Common myeloid progenitor, CD34-positive (primary cell): Measurements from ENCODE around the gene RIT2.

Experiments used
- CTCF ChIA-PET: fragments of 350-600 bp; sonication (Branson Sonifier 250); formaldehyde crosslinking; loops from one replicate; lab custom pipeline; 2021; ENCODE audit warnings: antibody characterized with exemption; lab: Charles Lee
- POLR2A ChIA-PET: fragments of 350-600 bp; sonication (Branson Sonifier 250); formaldehyde crosslinking; loops from one replicate; lab custom pipeline; 2021; ENCODE audit warnings: antibody characterized with exemption; lab: Charles Lee
- DNase-seq, 3 donors: peaks; one replicate each; pipeline versions ENCODE4 v3.0.0 to v3.0.0-alpha.2; 2013
- H3K27ac ChIP-seq, 2 experiments: 1 replicate in 1 of 2; 2 replicates in 1 of 2; pipeline ENCODE4 v1.7.0; 2013; ENCODE audit warnings: inconsistent platforms in 2 of 2, low read length in 2 of 2, mild to moderate bottlenecking in 2 of 2, low read depth in 1 of 2, moderate library complexity in 1 of 2; ENCODE audit not compliant: severe bottlenecking in 2 of 2, insufficient read depth in 1 of 2, poor library complexity in 1 of 2
- H3K27me3 ChIP-seq, 5 experiments: replicated peaks in 2 of 5; 1 replicate in 3 of 5; 2 replicates in 2 of 5; pipeline versions ENCODE4 v1.6.1 to v1.7.0; 2013; ENCODE audit warnings: low read length in 4 of 5, mild to moderate bottlenecking in 2 of 5, moderate library complexity in 2 of 5, inconsistent platforms in 1 of 5; ENCODE audit not compliant: insufficient read depth in 5 of 5, control insufficient read depth in 4 of 5
- H3K36me3 ChIP-seq, 4 experiments: 1 replicate in 2 of 4; 2 replicates in 2 of 4; pipeline versions ENCODE4 v1.6.1 to v1.7.0; 2013; ENCODE audit warnings: low read length in 3 of 4, control low read depth in 1 of 4, mild to moderate bottlenecking in 1 of 4; ENCODE audit not compliant: control insufficient read depth in 4 of 4, insufficient read depth in 4 of 4
- H3K4me1 ChIP-seq, 4 experiments: 1 replicate in 3 of 4; 2 replicates in 1 of 4; pipeline versions ENCODE4 v1.6.1 to v1.7.1; 2013; ENCODE audit warnings: low read length in 3 of 4, mild to moderate bottlenecking in 3 of 4, control low read depth in 1 of 4, inconsistent platforms in 1 of 4, moderate library complexity in 1 of 4; ENCODE audit not compliant: control insufficient read depth in 4 of 4, insufficient read depth in 4 of 4; ENCODE audit errors: control extremely low read depth in 1 of 4
- H3K4me3 ChIP-seq, 7 experiments: 1 replicate in 4 of 7; 2 replicates in 3 of 7; pipeline versions ENCODE4 v1.5.1 to v1.7.0; 2013; ENCODE audit warnings: mild to moderate bottlenecking in 7 of 7, low read length in 6 of 7, moderate library complexity in 6 of 7, inconsistent platforms in 2 of 7, low read depth in 2 of 7, control low read depth in 1 of 7; ENCODE audit not compliant: insufficient read depth in 4 of 7, control insufficient read depth in 1 of 7; ENCODE audit errors: extremely low read depth in 1 of 7
- H3K9me3 ChIP-seq, 5 experiments: 1 replicate in 4 of 5; 2 replicates in 1 of 5; pipeline versions ENCODE4 v1.6.1 to v1.7.1; 2013; ENCODE audit warnings: low read length in 4 of 5, mild to moderate bottlenecking in 2 of 5, inconsistent platforms in 1 of 5, low read depth in 1 of 5, moderate library complexity in 1 of 5; ENCODE audit not compliant: control insufficient read depth in 4 of 5, insufficient read depth in 2 of 5; ENCODE audit errors: control extremely low read depth in 1 of 5
- WGBS: methylation state at CpG from one replicate; pipeline ENCODE4 v1.1.5; 2013; ENCODE audit not compliant: insufficient coverage; 5-methylcytosine and 5-hydroxymethylcytosine counted together

The RIT2 gene

GRCh38 chr18:42771936-42772335 is 343.5 kb downstream of the RIT2 start:
- H3K9me3 ChIP-seq, result no peaks in the 10 kb centered on the region
- CTCF ChIA-PET, result no interaction called here
- no peak overlapping the region for H3K4me3 ChIP-seq
- no peak overlapping the region for H3K27ac ChIP-seq
- no peaks in the 10 kb centered on the region for H3K4me1 ChIP-seq
- no peaks in the 10 kb centered on the region for H3K27me3 ChIP-seq
- no peak for DNase-seq
- POLR2A ChIA-PET, result no interaction called here
- H3K36me3 ChIP-seq, result no peaks in the 10 kb centered on the region

GRCh38 chr18:42765302-42765701 is 350.2 kb downstream of the RIT2 start:
- H3K4me1 ChIP-seq, result no peaks in the 10 kb centered on the region
- no peaks in the 10 kb centered on the region for H3K27me3 ChIP-seq
- POLR2A ChIA-PET, result interaction anchor here (0.7 kb wide), 1 partner anchor 178 kb away, joined by 4 read pairs; no protein-coding TSS in a partner anchor
- CTCF ChIA-PET, result no interaction called here
- H3K36me3 ChIP-seq, result no peaks in the 10 kb centered on the region
- H3K9me3 ChIP-seq, result no peaks in the 10 kb centered on the region
- no peak for DNase-seq
- 57% methylated on average over 1 of the region's 2 CpGs for WGBS
- no peak overlapping the region for H3K4me3 ChIP-seq
- H3K27ac ChIP-seq, result no peak overlapping the region

- H3K27ac ChIP-seq, result no peak overlapping the region
- H3K9me3 ChIP-seq, result no peaks in the 10 kb centered on the region
- ChIA-PET CTCF (no interaction called here), POLR2A (no interaction called here)
- no peaks in the 10 kb centered on the region for H3K4me1 ChIP-seq
- H3K27me3 ChIP-seq, result no peaks in the 10 kb centered on the region
- no peaks in the 10 kb centered on the region for H3K36me3 ChIP-seq
- no CpG with 5 or more reads among the region's 1 CpG for WGBS
- no peak for DNase-seq
- no peak overlapping the region for H3K4me3 ChIP-seq
Measured at GRCh38 chr18:42760290-42760689, 355.2 kb downstream of the RIT2 start.

GRCh38 chr18:42758852-42759251 is 356.6 kb downstream of the RIT2 start:
- ChIA-PET POLR2A (no interaction called here), CTCF (no interaction called here)
- no peaks in the 10 kb centered on the region for H3K4me1 ChIP-seq

GRCh38 chr18:42756214-42756613 is 359.3 kb downstream of the RIT2 start:
- WGBS, result 80% methylated on average over 3 of the region's 3 CpGs
- DNase-seq, result no peak
- no peak overlapping the region for H3K27ac ChIP-seq
- H3K36me3 ChIP-seq, result no peaks in the 10 kb centered on the region
- no peaks in the 10 kb centered on the region for H3K27me3 ChIP-seq
- ChIA-PET POLR2A (no interaction called here), CTCF (no interaction called here)
- H3K4me1 ChIP-seq, result no peaks in the 10 kb centered on the region
- H3K9me3 ChIP-seq, result no peaks in the 10 kb centered on the region
- no peak overlapping the region for H3K4me3 ChIP-seq

More at GRCh38 chr18:42758852-42759251, 356.6 kb downstream of the RIT2 start:
- DNase-seq, result no peak
- Histone ChIP-seq H3K9me3 (no peaks in the 10 kb centered on the region), H3K27ac (no peak overlapping the region), H3K4me3 (no peak overlapping the region), H3K36me3 (no peaks in the 10 kb centered on the region), H3K27me3 (no peaks in the 10 kb centered on the region)
- 100% methylated on average over 1 of the region's 2 CpGs for WGBS

- H3K9me3 ChIP-seq, result no peaks in the 10 kb centered on the region
- H3K4me1 ChIP-seq, result no peaks in the 10 kb centered on the region
- WGBS, result 100% methylated on average over 2 of the region's 4 CpGs
- no peaks in the 10 kb centered on the region for H3K36me3 ChIP-seq
- no peaks in the 10 kb centered on the region for H3K27me3 ChIP-seq
- no peak for DNase-seq
- ChIA-PET POLR2A (no interaction called here), CTCF (no interaction called here)
- H3K4me3 ChIP-seq, result no peak overlapping the region
- H3K27ac ChIP-seq, result no peak overlapping the region
Measured at GRCh38 chr18:42752916-42753315, 362.6 kb downstream of the RIT2 start.

- no CpG with 5 or more reads among the region's 1 CpG for WGBS
- H3K36me3 ChIP-seq, result no peaks in the 10 kb centered on the region
- no peaks in the 10 kb centered on the region for H3K9me3 ChIP-seq
- no peak for DNase-seq
- ChIA-PET POLR2A (no interaction called here), CTCF (no interaction called here)
- no peaks in the 10 kb centered on the region for H3K27me3 ChIP-seq
- H3K4me3 ChIP-seq, result no peak overlapping the region
- no peak overlapping the region for H3K27ac ChIP-seq
- H3K4me1 ChIP-seq, result no peaks in the 10 kb centered on the region
Measured at GRCh38 chr18:42746794-42747193, 368.7 kb downstream of the RIT2 start.
